Endothelial cell of hepatic sinusoid (primary cell): ENCODE data around the gene NPY5R.

Experiments used
- in situ Hi-C: cut with HindIII; loops from 2 replicates; pipeline ENCODE4 v1.10.0; 2017; ENCODE audit warnings: low sequenced_read_pairs

Gene NPY5R

DNA sequence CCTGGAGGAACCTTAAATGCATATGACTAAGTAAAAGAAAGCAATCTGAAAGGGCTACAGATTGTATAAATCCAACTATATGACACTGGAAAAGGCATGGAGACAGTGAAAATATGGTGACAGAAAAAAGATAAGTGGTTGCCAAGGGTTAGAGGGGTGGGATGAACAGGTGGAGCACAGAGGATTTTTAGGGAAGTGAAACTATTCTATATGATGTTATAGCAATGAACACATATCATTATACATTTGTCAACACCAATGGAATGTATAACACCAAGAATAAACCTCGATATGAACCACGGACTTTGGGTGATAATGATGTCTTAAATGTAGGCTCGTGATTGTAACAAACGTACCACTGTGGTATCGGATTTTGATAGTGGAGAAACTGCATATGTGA is 40.7 kb downstream of the NPY5R start:
- in situ Hi-C loops: no loop called here

DNA sequence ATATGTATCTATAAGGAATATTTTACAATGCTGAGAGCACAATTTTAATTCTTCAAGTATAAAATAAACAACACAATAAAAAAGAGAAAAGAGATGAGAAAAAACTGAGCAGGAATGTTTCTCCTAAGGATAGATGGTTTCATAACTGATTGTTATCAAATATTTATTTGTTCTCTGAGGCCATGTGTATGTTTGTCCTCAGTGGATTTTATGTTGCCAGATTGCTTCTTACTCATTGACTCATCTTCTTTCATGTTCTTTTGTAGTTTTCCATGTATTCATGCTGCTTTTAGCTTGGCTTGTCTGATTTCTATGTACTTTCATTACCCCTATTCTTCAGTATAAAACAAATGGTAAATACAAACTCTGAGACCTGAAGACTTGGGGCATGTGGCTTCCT is 41.2 kb downstream of the NPY5R start:
- in situ Hi-C loops: no loop called here

DNA sequence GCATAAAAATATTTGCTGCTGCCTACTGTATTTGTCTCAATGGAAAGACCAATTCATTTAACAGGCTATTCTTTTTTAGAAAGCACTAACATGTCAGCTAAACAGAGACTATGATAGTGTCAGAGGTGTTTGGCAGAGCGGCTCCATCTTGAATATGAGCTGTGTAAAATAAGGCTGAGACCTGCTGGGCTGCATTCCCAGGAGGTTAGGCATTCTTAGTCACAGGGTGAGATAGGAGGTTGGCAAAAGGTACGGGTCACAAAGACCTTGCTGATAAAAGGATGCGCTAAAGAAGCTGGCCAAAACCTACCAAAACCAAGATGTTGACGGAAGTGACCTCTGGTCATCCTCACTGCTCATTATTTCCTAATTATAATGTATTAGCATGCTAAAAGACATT is 41.8 kb downstream of the NPY5R start:
- in situ Hi-C loops: no loop called here

DNA sequence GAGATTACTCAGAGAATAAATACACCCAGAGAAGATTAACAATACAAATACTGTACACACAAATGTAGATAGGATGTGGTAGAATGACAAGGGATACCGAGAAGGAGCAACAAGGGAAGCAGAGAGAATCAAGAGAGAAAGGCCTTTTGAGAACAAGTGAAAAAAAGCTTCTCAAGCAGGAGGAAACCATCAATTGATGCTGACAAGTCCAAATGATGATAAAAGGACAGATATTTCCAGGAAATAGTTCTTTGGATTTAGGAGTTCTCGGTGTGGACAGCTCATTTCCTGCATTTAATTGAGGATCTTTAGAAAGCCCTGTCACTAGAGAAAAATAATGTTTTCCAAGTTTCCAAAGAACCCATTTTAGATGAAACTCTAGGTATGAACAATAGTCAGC is 48.1 kb downstream of the NPY5R start:
- in situ Hi-C loops: no loop called here

DNA sequence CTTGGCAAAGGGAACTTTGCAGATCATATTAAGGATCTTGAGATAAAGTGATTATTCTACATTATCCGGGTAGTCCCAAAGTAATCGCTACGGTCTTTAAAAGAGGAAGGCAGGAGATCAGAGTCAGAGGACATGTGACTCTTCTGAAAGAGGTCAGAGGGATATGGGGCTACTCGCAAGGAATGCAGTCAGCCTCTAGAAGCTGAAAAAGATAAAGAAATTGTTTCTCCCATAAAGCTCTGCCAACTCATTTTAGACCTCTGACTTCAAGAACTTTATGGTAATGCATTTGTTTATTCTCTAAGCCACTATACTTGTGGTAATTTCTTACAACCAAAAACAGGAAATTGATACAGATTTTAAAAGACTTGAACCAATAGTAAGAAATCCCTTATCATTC is 48.6 kb downstream of the NPY5R start:
- in situ Hi-C loops: no loop called here

DNA sequence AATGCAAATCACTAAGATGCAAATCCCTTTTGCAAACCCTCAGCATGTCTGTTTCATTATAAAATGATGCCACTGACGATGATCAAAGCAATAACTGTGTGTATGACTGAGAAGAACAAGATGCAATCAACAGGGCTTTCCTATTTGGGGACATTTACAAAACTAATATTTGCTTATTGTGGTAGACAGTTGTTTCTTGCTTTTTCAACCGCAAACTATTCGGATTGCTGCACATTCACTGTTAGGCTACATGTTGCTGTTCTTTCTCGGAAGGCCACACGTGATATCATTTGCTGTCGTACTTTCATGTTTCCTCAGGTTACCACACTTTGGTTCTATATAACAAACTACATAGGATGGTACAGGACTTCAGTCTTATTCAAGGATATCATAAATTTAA is 49.8 kb downstream of the NPY5R start:
- in situ Hi-C loops: no loop called here

GRCh38 chr4:163395055-163395454 is 51.4 kb downstream of the NPY5R start:
- in situ Hi-C loops: no loop called here

DNA sequence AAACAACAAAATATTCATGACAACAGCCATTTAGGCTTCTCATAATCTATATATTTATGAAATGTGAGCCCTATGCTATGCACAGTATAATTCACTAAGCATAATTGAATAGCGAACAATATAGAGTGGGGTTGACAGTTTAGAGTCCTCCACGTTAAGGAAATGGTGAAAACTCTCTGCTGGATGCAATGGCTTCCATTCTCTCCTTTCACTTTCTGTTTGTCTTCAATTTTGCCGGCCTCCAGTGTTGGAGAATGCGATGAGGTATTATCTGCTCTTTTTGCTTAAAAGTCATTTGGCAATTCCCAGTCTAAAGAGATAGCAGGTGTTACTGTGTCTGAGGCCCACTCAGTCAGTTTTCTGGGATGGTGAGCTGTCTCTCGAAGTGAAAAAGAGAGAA is 52.1 kb downstream of the NPY5R start:
- in situ Hi-C loops: no loop called here

- in situ Hi-C loops: no loop called here
Observed at GRCh38 chr4:163398238-163398637, 54.5 kb downstream of the NPY5R start.

DNA sequence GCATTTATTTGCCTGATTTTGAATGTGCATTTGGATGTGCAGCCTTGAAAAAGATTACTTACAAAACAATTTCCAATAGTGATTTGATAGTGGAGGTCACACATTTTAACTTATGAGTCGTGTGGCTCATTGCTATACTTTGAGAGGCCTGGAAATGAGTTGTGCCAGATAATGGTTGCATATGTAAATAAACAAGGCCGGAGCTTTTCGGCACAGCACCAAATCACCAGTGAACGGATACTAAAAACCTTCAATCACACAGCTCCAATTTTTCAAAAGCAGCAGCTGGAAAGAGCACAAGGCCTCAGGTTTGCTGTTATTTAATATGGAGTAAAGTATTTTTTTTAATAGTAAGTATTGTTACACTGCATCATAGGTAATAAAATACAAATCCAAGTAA is 57.2 kb downstream of the NPY5R start:
- in situ Hi-C loops: no loop called here
